ENCODE data around the gene CD300E.

CD300E gene

DNA sequence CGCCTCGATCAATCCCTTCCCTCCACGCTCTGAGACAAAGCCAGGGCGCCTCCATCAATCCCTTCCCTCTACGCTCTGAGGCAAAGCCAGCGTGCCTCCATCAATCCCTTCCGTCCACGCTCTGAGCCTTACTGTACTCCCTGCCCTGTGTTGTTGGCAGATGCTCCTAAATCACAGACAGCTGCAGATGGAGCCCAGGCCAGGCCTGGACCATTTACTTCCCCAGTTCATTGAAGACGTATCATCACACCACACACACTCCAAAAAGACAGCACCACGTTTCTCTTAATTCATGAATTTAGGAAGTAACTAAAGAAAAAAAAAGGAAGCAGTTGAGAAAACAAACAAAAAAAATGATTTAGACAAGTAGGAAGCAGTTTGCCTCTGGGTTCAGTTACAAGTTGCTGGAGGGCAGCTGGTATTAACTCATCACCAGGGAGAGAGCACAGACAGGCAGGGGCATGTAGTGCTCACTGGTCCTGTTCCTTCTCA lies 24.0 kb downstream of the CD300E start:
- TF ChIP-seq, protein P1, sequence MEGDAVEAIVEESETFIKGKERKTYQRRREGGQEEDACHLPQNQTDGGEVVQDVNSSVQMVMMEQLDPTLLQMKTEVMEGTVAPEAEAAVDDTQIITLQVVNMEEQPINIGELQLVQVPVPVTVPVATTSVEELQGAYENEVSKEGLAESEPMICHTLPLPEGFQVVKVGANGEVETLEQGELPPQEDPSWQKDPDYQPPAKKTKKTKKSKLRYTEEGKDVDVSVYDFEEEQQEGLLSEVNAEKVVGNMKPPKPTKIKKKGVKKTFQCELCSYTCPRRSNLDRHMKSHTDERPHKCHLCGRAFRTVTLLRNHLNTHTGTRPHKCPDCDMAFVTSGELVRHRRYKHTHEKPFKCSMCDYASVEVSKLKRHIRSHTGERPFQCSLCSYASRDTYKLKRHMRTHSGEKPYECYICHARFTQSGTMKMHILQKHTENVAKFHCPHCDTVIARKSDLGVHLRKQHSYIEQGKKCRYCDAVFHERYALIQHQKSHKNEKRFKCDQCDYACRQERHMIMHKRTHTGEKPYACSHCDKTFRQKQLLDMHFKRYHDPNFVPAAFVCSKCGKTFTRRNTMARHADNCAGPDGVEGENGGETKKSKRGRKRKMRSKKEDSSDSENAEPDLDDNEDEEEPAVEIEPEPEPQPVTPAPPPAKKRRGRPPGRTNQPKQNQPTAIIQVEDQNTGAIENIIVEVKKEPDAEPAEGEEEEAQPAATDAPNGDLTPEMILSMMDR (conservative IDR thresholded peaks at IDR 0.05): no peak
- no peak overlapping the region for H3K27ac ChIP-seq

DNA sequence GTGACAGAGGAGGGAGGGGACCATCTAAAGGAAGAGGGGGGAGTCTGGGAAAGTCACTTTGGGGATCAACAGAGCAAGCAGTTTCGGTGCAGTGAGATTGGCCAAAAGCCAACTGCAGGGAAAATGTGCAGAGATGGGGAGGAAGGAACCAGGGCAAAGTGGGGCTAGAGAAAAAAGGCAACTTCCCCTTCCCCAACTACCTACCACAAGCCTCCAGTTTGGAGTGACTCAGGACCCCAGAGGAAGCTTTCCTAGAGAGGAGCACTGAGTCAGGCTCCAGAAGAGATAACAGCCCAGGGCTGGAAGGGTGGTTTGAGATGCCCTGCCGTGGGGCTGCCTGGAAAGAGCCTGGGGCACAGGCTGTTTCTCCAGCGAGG lies 24.5 kb downstream of the CD300E start:
- TF ChIP-seq, protein P1 (conservative IDR thresholded peaks at IDR 0.05): no peak
- H3K27ac ChIP-seq: no peak overlapping the region

DNA sequence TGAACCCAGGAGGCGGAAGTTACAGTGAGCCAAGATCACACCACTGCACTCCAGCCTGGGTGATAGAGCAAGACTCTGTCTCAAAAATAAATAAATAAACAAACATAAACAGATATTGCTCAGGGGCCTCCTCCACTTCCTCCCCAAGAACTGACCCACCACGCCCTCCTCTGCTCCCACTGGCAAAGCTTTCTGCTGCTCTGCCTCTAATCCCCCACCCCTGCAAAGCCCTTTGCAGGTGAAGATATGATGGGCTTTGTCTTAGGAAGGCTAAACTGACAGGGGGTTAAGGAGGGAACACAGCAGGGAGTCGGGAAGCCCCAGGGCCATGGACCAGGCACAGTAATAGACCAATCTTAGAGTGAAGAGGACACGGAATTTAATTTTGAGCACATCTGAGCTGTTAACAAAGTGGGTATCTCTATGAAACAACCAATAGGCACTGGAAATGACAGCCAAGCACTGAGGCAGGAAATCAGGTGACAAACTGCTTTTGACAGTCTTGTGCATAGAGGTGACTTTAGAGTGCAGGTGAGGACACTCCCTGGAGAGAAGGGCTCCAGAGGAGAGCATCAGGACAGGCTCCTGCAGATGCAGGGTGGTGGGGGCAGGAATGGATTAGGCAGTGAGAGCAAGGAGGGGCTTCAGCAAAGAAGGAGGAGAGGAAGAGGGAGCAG lies 25.1 kb downstream of the CD300E start:
- TF ChIP-seq, protein P1 (conservative IDR thresholded peaks at IDR 0.05): no peak
- no peak overlapping the region for H3K27ac ChIP-seq

DNA sequence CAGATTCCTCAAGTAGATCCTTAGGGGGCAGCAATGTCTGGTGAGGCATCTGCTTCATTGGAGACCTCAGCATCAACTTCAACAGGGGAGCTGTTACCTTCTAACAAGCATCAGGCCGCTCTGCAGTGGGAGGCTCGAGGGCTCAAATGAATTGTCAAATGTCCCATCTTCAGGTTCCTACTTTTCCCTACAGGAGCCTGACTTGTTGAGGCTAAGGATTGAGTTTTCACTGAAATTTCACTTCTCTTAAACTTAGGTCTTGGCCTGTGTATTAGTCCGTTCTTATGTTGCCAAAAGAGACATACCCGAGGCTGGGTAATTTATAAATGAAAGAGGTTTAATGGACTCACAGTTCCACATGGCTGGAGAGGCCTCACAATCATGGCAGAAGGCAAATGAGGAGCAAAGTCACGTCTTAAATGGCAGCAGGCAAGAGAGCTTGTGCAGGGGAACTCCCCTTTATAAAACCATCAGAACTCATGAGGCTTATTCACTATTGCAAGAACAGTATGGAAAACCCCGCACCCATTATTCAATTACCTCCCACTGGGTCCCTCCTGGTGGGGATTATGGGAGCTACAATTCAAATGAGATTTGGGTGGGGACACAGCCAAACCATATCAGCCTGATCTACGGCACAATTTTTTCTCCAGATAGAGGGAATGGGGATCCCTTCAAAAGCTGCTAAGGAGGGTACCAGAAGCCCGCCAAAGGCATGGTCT lies 26.3 kb downstream of the CD300E start:
- TF ChIP-seq, protein P1 (conservative IDR thresholded peaks at IDR 0.05): no peak
- no peak overlapping the region for H3K27ac ChIP-seq

DNA sequence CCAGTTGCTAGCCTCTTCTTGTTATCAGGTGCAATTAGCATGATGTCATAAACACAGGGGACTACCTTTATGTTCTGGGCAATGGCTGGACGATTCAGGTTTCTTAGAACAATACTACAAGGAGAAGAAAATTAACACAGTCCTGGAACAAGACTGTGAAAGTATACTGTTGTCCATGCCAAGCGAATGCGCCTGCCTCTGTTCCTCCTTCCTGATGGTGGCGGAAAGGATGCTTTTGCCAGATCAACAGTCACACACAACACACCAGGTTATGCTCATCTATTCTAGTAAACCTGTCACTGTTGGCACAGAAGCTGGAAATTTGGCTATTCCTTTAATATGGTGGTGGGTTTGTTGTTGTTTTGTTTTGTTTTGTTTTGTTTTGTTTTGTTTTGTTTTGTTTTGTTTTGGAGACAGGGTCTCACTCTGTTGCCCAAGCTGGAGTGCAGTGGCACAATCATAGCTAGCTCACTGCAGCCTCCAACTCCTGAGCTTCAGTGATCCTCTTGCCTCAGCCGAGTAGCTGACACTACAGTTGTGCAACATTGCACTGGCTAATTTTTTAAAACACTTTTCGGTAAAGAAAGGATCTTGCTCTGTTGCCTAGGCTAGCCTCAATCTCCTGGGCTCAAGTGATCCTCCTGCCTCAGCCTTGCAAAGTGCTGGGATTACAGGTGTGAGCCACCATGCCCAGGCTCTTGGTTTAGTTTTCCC lies 28.3 kb downstream of the CD300E start:
- TF ChIP-seq, protein P1 (conservative IDR thresholded peaks at IDR 0.05): no peak
- no peak overlapping the region for H3K27ac ChIP-seq

DNA sequence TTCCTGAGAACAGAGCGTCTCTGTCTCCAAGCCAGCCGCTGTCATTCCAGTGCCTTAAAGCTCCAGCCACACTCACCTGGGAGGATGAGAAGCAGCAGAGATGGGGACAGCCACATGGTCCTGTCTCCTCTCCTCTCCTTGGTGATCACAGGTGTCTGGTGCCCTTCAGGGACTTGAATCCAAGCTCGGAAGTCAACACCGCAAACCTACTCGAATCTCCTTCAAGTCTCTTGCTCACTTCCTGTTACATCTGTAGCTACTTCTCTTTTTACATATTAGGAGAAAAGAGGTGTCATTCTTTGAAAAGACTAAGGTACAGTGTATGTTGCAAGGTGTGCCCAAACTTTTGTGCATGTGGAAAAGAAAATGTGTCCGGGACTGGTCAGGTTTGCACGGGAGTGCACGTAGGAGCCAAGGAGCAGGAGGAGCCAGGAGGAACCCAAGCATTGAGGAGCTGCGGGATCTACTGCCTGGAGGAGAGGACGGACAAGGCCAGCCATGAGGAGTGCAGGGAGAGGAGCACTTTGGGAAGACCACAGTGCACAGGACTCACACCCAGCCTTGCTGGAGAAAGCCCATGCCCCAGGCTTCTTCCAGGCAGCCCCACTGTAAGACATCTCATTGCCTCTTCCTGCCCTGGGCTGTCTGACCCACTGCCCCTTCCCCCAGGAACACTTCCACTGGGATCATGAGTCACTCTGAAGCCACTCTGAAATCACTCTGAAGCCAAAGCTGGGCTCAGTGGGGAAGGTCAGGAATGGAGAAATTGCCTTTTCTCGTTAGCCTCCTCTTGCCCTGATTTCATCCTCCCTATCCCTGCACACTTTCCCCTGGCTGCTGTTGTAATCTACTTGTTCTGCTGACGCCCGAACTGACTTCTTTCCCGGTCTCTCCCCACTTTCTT lies 31.2 kb downstream of the CD300E start, which contains the start of gene CD300LD:
Gene CD300LD, minus strand, starts transcription at position 197 of the 904 bp plus-strand sequence. Its CDS starts 81 bp downstream, at position 116.
- TF ChIP-seq, protein P1 (conservative IDR thresholded peaks at IDR 0.05): no peak

More for the DNA sequence above, 31.2 kb downstream of the CD300E start, which contains the start of gene CD300LD:
- no peak within 1 kb of the TSS for H3K27ac ChIP-seq
